Cerebellar nuclear complex (tissue), 1 donor: Measurements from ENCODE around the gene IL10.

Source experiments
- DNase-seq, 2 experiments: peaks; one replicate each; lab custom pipeline; 2025; lab: John Stamatoyannopoulos, UW

IL10 gene

GRCh38 chr1:206772243-206772937 is at the start of gene IL10:
TSS of gene IL10 (minus strand) at chr1:206772494. CDS start at chr1:206772435, 59 bp downstream.
- DNase-seq, result no peak

GRCh38 chr1:206821493-206821892 is 49.2 kb upstream of the IL10 start:
- DNase-seq, result no peak

- DNase-seq, result no peak
Observed at GRCh38 chr1:206816390-206817287, 44.3 kb upstream of the IL10 start.

- no peak for DNase-seq
Observed at GRCh38 chr1:206814716-206815341, 42.5 kb upstream of the IL10 start.

- DNase-seq, result no peak
Observed at GRCh38 chr1:206812471-206812870, 40.2 kb upstream of the IL10 start.

GRCh38 chr1:206809504-206810084 is 37.3 kb upstream of the IL10 start:
- no peak for DNase-seq

- no peak for DNase-seq
Observed at GRCh38 chr1:206808615-206809014, 36.3 kb upstream of the IL10 start.

- no peak for DNase-seq
Observed at GRCh38 chr1:206805357-206805756, 33.1 kb upstream of the IL10 start.

- DNase-seq, result no peak
Observed at GRCh38 chr1:206804156-206804737, 32.0 kb upstream of the IL10 start.

- DNase-seq, result no peak
Observed at GRCh38 chr1:206803221-206803730, 31.0 kb upstream of the IL10 start.

- DNase-seq, result no peak
Observed at GRCh38 chr1:206802401-206802800, 30.1 kb upstream of the IL10 start.

- DNase-seq, result no peak
Observed at GRCh38 chr1:206801467-206801866, 29.2 kb upstream of the IL10 start.

- DNase-seq, result no peak
Observed at GRCh38 chr1:206800891-206801290, 28.6 kb upstream of the IL10 start.

- DNase-seq, result no peak
Observed at GRCh38 chr1:206800411-206800810, 28.1 kb upstream of the IL10 start.

GRCh38 chr1:206799311-206799710 is 27.0 kb upstream of the IL10 start:
- no peak for DNase-seq

- no peak for DNase-seq
Observed at GRCh38 chr1:206798384-206798996, 26.2 kb upstream of the IL10 start.

- no peak for DNase-seq
Observed at GRCh38 chr1:206797534-206798383, 25.5 kb upstream of the IL10 start.

GRCh38 chr1:206796981-206797402 is 24.7 kb upstream of the IL10 start:
- no peak for DNase-seq

GRCh38 chr1:206796116-206796515 is 23.8 kb upstream of the IL10 start:
- DNase-seq, result no peak

- no peak for DNase-seq
Observed at GRCh38 chr1:206794294-206794908, 22.1 kb upstream of the IL10 start.
